Jurkat, Clone E6-1 (cell line): ENCODE measurements around the gene NEDD4L. TPM values are rescaled to one million over a fixed set of nuclear protein-coding genes. Genes with fewer than 3 reads are reported as not detected.
A peak's percentile ranks its signal among the peaks of the same experiment; 100 is the strongest.
"Not testable (repeated sequence)": the region's sequence is repeated elsewhere in the genome, so short reads cannot be mapped to it uniquely, and the experiment has no call there.

Experiments used
- DNase-seq: peaks from one replicate; pipeline ENCODE4 v3.0.0-alpha.2; 2011; ENCODE audit warnings: low read depth, low spot score
- H3K4me3 ChIP-seq: 2 replicates; pipeline ENCODE4 v1.5.1; 2011; ENCODE audit warnings: mild to moderate bottlenecking, low read length, control low read depth, moderate library complexity
- polyA plus RNA-seq: library from polyadenylated mRNA; unstranded; fragments of >200 nt; gene quantifications from one replicate; pipeline ENCODE4 v1.2.1, GENCODE V29; 2012; ENCODE audit warnings: missing spikeins; ENCODE audit not compliant: insufficient read length, insufficient read depth

The NEDD4L gene
- polyA plus RNA-seq: 21.6 TPM

DNA sequence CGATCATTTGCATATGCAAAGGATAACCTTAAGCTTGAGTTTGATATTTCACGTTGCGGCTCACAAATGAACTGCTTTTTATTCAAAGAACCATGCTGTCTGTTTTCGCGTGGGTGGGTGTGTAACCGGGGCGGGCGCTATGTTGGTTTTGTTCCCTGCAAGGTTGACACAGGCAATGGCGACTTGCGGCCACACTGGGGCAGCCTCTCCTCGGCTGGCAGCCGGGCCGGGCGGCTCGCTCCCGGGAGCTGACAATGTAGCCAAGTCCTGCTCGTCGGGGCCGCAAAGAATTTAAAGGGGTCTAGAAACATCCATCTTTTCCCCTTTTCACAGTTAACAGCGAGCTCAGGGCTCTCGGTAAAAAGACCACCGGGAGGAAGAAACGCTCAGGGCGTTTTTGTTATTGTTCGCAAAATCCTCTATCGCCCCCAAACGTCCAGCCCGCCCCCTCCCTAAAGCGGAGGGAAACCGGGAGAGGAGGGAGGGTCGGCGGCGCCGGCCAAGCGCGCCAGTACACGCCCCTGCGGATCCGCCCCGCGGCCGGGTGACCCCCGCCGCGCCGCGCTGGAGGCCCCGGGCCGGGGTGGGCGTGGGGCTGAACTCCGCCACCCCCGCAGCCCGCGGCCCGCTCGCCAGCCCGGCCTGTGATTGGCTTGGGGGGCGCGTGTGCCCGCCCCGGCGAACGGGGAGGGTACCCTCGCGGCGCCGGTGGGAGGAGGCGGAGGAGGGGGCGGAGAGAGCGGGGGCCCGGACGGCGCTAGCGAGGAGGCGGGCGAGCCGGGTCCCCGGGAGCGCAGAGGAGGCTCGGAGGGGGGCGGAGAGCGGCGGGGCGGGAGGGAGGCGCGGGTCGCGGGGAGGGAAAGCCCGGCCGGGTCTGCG lies at the start of gene NEDD4L:
Gene NEDD4L (plus strand): TSS at position 736 of the 879 bp plus-strand sequence. CDS start 435 bp downstream, outside the sequence.
- peak; percentile 62 for DNase-seq

DNA sequence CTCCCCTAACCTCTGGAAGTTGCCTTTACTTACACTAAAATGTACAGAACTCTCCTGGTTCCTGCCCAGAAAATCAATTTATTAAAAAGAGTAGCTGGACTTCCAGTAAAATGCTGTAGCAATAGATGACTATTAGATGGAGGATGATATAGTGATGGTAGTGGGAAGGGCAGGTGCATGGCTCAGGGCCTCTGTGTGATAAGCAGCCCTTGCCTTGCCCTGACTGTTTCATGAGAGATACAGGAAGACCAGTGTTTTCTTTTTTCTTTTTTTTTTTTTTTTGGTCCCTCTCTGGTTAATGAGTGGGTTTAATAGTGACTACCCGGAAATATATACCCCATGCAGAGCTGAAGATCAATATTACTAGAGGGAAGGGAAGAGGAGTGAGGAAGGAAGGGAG lies 48.7 kb upstream of the NEDD4L start:
- no peak overlapping the region for H3K4me3 ChIP-seq
- DNase-seq: no peak

More for the DNA sequence above, at the start of gene NEDD4L:
- peak within 1 kb of the TSS; percentile 65 for H3K4me3 ChIP-seq

DNA sequence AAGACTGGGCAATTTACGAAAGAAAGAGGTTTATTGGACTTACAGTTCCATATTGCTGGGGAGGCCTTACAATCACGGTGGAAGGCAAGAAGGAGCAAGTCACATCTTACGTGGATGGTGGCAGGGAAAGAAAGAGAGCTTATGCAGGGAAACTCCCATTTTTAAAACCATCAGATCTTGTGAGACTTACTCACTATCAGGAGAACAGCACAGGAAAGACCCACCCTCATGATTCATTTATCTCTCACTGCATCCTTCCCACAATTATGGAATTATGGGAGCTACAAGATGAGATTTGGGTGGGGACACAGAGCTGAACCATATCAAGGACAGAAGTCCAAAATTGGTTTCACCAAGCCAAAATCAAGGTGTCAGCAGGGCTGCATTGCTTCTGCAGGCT lies 47.1 kb upstream of the NEDD4L start:
- not testable (repeated sequence) for H3K4me3 ChIP-seq

DNA sequence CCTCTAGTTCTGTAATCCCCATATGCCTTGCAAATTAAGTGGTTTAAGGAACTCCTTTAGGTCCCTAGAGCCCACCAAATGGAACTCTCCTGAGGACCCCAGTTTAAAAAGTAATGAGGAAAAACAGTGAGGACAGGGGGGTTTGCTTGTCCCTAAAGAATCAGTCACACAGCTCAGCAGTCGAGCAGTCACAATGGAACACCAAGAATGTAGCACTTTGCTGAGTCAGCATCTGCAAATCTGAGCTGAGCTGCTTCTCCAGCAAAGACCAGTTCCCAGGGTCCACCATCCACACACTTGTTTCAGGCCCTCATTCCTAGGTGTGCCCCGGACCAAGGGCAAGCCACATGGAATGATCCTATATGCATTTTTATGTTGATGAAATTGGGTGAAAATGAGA lies 46.2 kb upstream of the NEDD4L start:
- DNase-seq: no peak
- H3K4me3 ChIP-seq: no peak overlapping the region

More for the DNA sequence above, 47.1 kb upstream of the NEDD4L start:
- DNase-seq: not testable (repeated sequence)

- DNase-seq: no peak
- H3K4me3 ChIP-seq: no peak overlapping the region
Measured at GRCh38 chr18:57998461-57998860, 45.6 kb upstream of the NEDD4L start.

- H3K4me3 ChIP-seq: no peak overlapping the region
- no peak for DNase-seq
Measured at GRCh38 chr18:58004317-58004716, 39.7 kb upstream of the NEDD4L start.

GRCh38 chr18:58005011-58005410 lies 39.0 kb upstream of the NEDD4L start:
- DNase-seq: no peak
- no peak overlapping the region for H3K4me3 ChIP-seq

DNA sequence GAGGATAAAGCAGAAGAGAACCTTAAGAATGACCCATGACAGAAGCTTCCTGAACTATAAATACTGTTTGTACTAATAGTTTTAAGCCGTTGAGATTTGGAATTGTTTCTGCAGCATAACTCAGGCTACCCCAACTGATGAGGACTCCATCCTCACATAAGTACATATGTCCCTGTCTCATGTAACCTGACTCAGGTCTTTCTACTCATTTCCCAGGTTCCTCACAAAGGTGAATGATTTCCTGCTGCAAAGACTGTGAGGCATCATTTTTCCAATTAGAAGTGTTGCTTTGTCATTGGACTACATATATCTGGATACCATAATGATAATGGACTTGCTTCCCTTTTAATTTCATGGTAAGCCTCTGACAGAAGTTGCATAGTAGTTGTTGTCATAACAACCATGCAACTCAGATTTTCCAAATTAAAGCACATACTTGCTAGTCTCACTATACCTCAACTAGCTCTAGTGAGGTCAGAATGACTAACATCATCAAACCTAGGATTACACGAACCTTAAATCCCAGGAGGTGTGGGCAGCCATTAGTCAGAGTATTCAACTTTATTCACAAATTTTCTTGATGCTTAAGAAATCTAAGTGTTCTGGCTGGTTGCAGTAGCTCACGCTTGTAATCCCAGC lies 38.0 kb upstream of the NEDD4L start:
- no peak overlapping the region for H3K4me3 ChIP-seq
- no peak for DNase-seq

DNA sequence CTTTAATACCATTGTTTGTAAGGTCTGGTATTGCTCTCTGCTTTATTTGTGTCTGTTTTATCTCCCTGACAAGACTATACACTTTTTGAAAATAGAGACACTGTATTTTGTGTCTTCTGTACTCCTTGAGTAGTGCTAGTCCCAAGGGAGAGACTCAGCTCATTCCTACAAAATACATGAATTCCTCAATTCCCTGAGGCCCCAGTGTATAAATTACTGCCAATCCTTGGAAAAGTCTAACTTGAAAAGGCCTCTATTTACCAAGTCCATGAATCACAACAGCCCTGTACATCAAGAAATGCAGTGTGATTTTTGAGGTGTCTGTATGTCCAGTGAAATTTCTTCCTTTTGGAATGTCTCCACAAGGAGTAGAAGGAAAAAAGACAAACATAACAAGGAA lies 34.9 kb upstream of the NEDD4L start:
- no peak overlapping the region for H3K4me3 ChIP-seq
- no peak for DNase-seq

GRCh38 chr18:58010265-58010664 lies 33.8 kb upstream of the NEDD4L start:
- no peak for DNase-seq
- no peak overlapping the region for H3K4me3 ChIP-seq

DNA sequence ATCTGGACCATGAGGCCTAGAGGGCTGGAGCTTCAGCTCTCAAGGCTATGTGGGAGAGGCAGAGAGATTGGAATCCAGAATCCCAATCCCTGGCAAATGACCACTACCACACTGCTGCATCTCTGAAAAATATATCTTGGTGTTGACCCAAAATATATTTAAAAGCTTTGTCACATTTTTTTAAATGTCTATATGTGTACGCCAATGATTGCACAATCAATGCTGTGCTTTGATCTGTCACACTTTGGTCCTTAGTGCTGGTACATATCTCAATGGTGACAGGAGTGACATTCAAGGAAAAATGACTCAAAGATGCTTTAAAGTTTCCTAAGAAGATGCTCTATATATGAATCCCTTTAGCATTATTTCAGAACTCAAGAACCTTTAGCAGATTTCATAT lies 31.7 kb upstream of the NEDD4L start:
- no peak for DNase-seq
- H3K4me3 ChIP-seq: no peak overlapping the region

GRCh38 chr18:58013241-58014211 lies 30.5 kb upstream of the NEDD4L start:
- DNase-seq: no peak
- no peak overlapping the region for H3K4me3 ChIP-seq

GRCh38 chr18:58015065-58015780 lies 28.8 kb upstream of the NEDD4L start:
- no peak overlapping the region for H3K4me3 ChIP-seq
- no peak for DNase-seq

DNA sequence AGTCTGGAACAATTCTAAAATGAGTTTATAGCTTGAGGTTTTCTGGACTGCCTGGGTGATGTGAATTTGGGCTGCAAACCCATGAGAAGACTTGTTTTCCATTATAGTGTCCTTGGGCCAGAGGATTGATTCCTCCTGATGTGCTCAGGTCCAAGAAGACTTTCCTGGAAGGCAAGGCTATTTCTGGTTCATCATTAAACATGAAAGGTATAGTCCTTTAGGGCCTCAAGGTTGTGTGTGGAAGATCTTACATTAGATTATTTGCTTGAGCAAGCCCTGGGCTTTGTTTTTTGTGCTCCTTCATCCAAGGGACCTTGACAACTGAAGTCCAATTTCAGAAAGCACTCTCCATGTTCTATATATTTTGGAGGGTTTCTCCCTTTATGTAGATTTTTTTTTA lies 26.8 kb upstream of the NEDD4L start:
- DNase-seq: no peak
- H3K4me3 ChIP-seq: no peak overlapping the region

- no peak overlapping the region for H3K4me3 ChIP-seq
- no peak for DNase-seq
Measured at GRCh38 chr18:58020567-58021107, 23.4 kb upstream of the NEDD4L start.

DNA sequence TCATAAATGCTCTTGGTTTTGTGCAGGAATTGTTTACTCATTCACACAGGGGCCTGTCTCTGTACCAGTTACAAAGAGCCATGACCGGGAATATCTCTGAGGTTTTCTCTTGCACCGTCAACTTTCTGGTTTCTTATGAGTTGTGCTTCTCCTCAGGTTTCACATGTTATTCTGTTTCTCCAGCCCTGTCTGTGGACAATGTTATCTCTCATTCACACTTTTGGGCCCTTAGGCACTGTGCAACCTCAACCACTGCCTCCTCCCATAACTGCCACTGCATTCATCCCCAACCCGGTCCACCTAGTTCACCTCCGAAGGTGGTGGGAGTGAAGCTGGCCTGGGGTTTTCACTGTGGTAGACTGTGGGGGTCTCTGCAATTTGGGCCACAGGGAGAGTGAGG lies 22.5 kb upstream of the NEDD4L start:
- no peak overlapping the region for H3K4me3 ChIP-seq
- DNase-seq: no peak

DNA sequence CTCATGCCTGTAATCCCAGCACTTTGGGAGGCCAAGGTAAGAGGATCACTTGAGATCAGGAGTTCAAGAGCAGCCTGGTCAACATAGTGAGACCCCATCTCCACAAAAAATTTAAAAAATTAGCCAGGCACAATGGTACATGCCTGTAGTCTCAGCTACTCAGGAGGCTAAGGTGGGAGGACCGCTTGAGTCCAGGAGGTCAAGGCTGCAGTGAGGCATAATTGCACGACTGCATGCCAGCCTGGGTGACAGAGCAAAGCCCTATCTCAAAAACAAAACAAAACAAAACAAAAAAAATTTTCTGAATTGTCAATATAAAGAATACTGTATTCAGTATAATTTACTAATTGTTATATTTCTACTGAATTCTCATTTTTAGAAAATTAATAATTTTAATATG lies 20.9 kb upstream of the NEDD4L start:
- DNase-seq: no peak
- no peak overlapping the region for H3K4me3 ChIP-seq

DNA sequence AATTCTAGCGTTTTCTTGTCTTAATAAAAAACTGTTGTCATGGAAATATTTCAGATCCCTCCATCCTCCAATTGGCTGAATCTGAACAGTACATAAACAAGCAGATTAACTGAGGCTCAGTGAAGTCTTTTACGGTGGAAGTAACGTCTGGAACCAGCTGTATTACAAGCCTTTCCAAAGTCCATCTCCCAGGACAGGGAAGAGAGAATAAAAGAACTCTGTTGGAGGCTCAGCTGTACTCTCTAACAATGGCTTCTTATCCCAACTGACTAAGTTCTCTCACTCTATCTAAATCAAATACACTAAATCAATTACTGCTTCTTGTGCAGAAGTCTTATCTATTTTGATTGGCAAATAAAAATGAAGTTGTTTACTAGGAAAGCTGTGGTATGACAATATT lies 19.9 kb upstream of the NEDD4L start:
- DNase-seq: no peak
- H3K4me3 ChIP-seq: no peak overlapping the region

DNA sequence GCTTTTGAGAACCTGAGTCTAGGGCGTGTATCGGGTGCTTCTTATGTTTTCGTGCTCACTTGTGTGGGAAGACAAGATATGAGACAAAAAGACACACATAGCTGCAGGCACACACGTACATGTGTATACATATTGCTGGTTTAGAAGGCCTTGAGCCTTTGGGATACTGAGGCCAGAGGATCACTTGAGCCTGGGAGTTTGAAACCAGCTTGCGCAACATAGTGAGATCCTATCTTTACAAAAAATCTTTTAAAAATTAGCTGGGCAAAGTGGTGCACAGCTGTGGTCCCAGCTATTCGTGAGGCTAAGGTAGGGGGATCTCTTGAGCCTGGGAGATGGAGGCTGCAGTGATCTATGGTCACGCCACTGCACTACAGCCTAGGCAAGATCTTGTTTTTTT lies 18.8 kb upstream of the NEDD4L start:
- DNase-seq: no peak
- H3K4me3 ChIP-seq: no peak overlapping the region
